ENCODE data around the gene MATN4. TPM values are rescaled to one million over a fixed set of nuclear protein-coding genes. Genes with fewer than 3 reads are reported as not detected.

Gene MATN4
- total RNA-seq, 3 donors from 2014 or later = 0.17 to 0.22 TPM; not detected in 1

GRCh38 chr20:45320948-45321595, 13.0 kb upstream of the MATN4 start:
- intact Hi-C loops (cut with DNase I, micrococcal nuclease) = loop anchor here in 1 of 2 donors (5.0 kb wide), 1 partner anchor 116 kb away; no protein-coding TSS in a partner anchor
- peaks cover 27% of the 10 kb centered on the region for H3K4me1 ChIP-seq (ENCODE audit: low read depth)
- ATAC-seq (peak; percentile 47), DNase-seq (no peak)
- no peak for TF ChIP-seq CTCF (IDR thresholded peaks at IDR 0.05)
- H3K36me3 ChIP-seq (ENCODE audit: low read depth) = no peaks in the 10 kb centered on the region
- no peaks in the 10 kb centered on the region for H3K9me3 ChIP-seq
- H3K4me3 ChIP-seq = no peak overlapping the region

- no peak for TF ChIP-seq CTCF (IDR thresholded peaks at IDR 0.05)
- Histone ChIP-seq H3K9me3 (no peaks in the 10 kb centered on the region), H3K4me3 (no peak overlapping the region), H3K36me3 (ENCODE audit: low read depth) (no peaks in the 10 kb centered on the region), H3K4me1 (ENCODE audit: low read depth) (peaks cover 27% of the 10 kb centered on the region)
- DNase-seq (no peak), ATAC-seq (no peak)
- intact Hi-C loops (cut with DNase I, micrococcal nuclease) = loop anchor here in 1 of 2 donors (10.0 kb wide), 1 partner anchor 456 kb away; no protein-coding TSS in a partner anchor
These were observed 10.8 kb upstream of the MATN4 start for GRCh38 chr20:45318948-45319347.

GRCh38 chr20:45318386-45318939, 10.4 kb upstream of the MATN4 start:
- ATAC-seq (no peak), DNase-seq (no peak)
- Histone ChIP-seq H3K4me1 (ENCODE audit: low read depth) (peaks cover 27% of the 10 kb centered on the region), H3K4me3 (no peak overlapping the region), H3K36me3 (ENCODE audit: low read depth) (no peaks in the 10 kb centered on the region), H3K9me3 (no peaks in the 10 kb centered on the region)
- TF ChIP-seq CTCF (IDR thresholded peaks at IDR 0.05) = no peak
- intact Hi-C loops (cut with DNase I, micrococcal nuclease) = loop anchor here in 1 of 2 donors (10.0 kb wide), 1 partner anchor 456 kb away; no protein-coding TSS in a partner anchor

GRCh38 chr20:45317826-45318225, 9.7 kb upstream of the MATN4 start:
- ATAC-seq (no peak), DNase-seq (no peak)
- H3K36me3 ChIP-seq (ENCODE audit: low read depth) = no peaks in the 10 kb centered on the region
- intact Hi-C loops (cut with DNase I, micrococcal nuclease) = loop anchor here in 1 of 2 donors (10.0 kb wide), 1 partner anchor 457 kb away; no protein-coding TSS in a partner anchor
- no peaks in the 10 kb centered on the region for H3K9me3 ChIP-seq
- H3K4me1 ChIP-seq (ENCODE audit: low read depth) = peaks cover 26% of the 10 kb centered on the region
- TF ChIP-seq CTCF (IDR thresholded peaks at IDR 0.05) = no peak
- no peak overlapping the region for H3K4me3 ChIP-seq

GRCh38 chr20:45316150-45317080, 8.3 kb upstream of the MATN4 start:
- Histone ChIP-seq H3K9me3 (no peaks in the 10 kb centered on the region), H3K36me3 (ENCODE audit: low read depth) (no peaks in the 10 kb centered on the region), H3K4me1 (ENCODE audit: low read depth) (peaks cover 12% of the 10 kb centered on the region), H3K4me3 (no peak overlapping the region)
- DNase-seq = no peak
- no peak for ATAC-seq
- intact Hi-C loops (cut with DNase I, micrococcal nuclease) = loop anchor here in 1 of 2 donors (10.0 kb wide), 1 partner anchor 458 kb away; no protein-coding TSS in a partner anchor
- no peak for TF ChIP-seq CTCF (IDR thresholded peaks at IDR 0.05)
